Stimulated activated CD4-positive, alpha-beta T cell treated with anti-CD3 and anti-CD28 coated beads, Interleukin-2, amount 100 ng/mL, for 24 hours (primary cell): ENCODE results near the gene CATSPERZ.
"Not testable (repeated sequence)": the region's sequence is repeated elsewhere in the genome, so short reads cannot be mapped to it uniquely, and the experiment has no call there.

Experiments used
- DNase-seq, 2 donors: peaks; one replicate each; pipeline ENCODE4 v3.0.0-alpha.2; 2020

Gene CATSPERZ

GRCh38 chr11:64304316-64305072 lies 4.3 kb downstream of the CATSPERZ start:
- peak; percentile 98 to 99 for DNase-seq

- peak; percentile 100 for DNase-seq
These were observed 5.0 kb downstream of the CATSPERZ start, which contains the start of gene ESRRA for GRCh38 chr11:64305075-64305690. ESRRA (plus strand) TSS chr11:64305524; CDS start chr11:64307180, 1,656 bp downstream.

GRCh38 chr11:64305691-64306562 lies 5.8 kb downstream of the CATSPERZ start:
- peak; percentile 75 to 76 for DNase-seq

GRCh38 chr11:64306563-64306875 lies 6.4 kb downstream of the CATSPERZ start:
- DNase-seq = no peak

GRCh38 chr11:64306876-64307622 lies 6.9 kb downstream of the CATSPERZ start:
- DNase-seq = no peak

GRCh38 chr11:64307795-64308194 lies 7.6 kb downstream of the CATSPERZ start:
- not testable (repeated sequence) for DNase-seq

- no peak for DNase-seq
These were observed 12.8 kb downstream of the CATSPERZ start for GRCh38 chr11:64312947-64313346.

GRCh38 chr11:64313491-64314145 lies 13.5 kb downstream of the CATSPERZ start:
- DNase-seq = no peak

- DNase-seq = no peak
These were observed 14.1 kb downstream of the CATSPERZ start for GRCh38 chr11:64314146-64314804.

GRCh38 chr11:64314805-64315561 lies 14.8 kb downstream of the CATSPERZ start:
- no peak for DNase-seq

- not testable (repeated sequence) for DNase-seq
These were observed 15.7 kb downstream of the CATSPERZ start for GRCh38 chr11:64315667-64316526.

GRCh38 chr11:64316672-64317324 lies 16.6 kb downstream of the CATSPERZ start:
- peak; percentile 40 to 46 for DNase-seq

GRCh38 chr11:64317325-64317960 lies 17.3 kb downstream of the CATSPERZ start, which contains the start of gene TRMT112:
TRMT112 (minus strand) TSS chr11:64317559; CDS start chr11:64317526, 33 bp downstream.
- peak; percentile 95 for DNase-seq

- DNase-seq = peak; percentile 93 to 95
These were observed 18.0 kb downstream of the CATSPERZ start, which contains the start of gene PRDX5 for GRCh38 chr11:64317961-64318765. PRDX5 (plus strand) TSS chr11:64318121; CDS start chr11:64318216, 95 bp downstream.

- no peak for DNase-seq
These were observed 18.9 kb downstream of the CATSPERZ start for GRCh38 chr11:64318766-64319761.

- DNase-seq = no peak
These were observed 20.4 kb downstream of the CATSPERZ start for GRCh38 chr11:64320556-64320955.
